ENCODE data around the gene WDR18. TPM values are rescaled to one million over a fixed set of nuclear protein-coding genes. Genes with fewer than 3 reads are reported as not detected.
A peak's percentile ranks its signal among the peaks of the same experiment; 100 is the strongest.

Gene WDR18
- total and polyA plus RNA-seq, 2 donors (not counting 1 experiment from before 2014, with no cell fraction given), result 10.0 to 42.3 TPM

DNA sequence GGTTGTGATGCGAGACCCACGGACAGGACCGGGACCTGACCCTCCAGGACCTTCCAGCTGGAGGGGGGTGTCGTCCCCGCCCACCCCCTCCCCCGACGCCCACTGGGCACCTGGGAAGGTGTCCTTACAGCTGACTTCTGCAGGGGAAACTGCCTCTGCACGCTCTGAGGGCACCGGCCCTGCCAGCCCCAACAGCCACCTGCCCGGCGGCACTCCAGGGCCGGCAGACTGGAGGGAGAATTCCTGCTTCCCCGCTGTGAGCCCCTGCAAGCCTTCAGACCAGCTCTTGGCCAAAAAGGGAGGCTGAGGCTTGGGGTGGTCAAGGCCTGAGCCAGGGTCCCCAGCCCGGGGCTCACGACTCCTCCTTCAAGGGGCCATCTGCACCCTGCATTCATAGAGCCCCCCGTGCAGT is 43.5 kb downstream of the WDR18 start:
- TF ChIP-seq, protein P1, sequence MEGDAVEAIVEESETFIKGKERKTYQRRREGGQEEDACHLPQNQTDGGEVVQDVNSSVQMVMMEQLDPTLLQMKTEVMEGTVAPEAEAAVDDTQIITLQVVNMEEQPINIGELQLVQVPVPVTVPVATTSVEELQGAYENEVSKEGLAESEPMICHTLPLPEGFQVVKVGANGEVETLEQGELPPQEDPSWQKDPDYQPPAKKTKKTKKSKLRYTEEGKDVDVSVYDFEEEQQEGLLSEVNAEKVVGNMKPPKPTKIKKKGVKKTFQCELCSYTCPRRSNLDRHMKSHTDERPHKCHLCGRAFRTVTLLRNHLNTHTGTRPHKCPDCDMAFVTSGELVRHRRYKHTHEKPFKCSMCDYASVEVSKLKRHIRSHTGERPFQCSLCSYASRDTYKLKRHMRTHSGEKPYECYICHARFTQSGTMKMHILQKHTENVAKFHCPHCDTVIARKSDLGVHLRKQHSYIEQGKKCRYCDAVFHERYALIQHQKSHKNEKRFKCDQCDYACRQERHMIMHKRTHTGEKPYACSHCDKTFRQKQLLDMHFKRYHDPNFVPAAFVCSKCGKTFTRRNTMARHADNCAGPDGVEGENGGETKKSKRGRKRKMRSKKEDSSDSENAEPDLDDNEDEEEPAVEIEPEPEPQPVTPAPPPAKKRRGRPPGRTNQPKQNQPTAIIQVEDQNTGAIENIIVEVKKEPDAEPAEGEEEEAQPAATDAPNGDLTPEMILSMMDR (conservative IDR thresholded peaks at IDR 0.05 in 1 of 2, IDR thresholded peaks at IDR 0.05 in 1 of 2; ENCODE audit: low read depth in 1 of 2, low read length in 2 of 2), result no peak
- no peak for TF ChIP-seq EZH2 (IDR thresholded peaks at IDR 0.05; ENCODE audit: low read length, missing control alignments)
- H3K9me3 ChIP-seq (ENCODE audit: control insufficient read depth, insufficient read depth, low read depth, low read length), result no peaks in the 10 kb centered on the region
- H3K79me2 ChIP-seq (ENCODE audit: control insufficient read depth, insufficient read depth, low read length), result peaks cover 51% of the 10 kb centered on the region

DNA sequence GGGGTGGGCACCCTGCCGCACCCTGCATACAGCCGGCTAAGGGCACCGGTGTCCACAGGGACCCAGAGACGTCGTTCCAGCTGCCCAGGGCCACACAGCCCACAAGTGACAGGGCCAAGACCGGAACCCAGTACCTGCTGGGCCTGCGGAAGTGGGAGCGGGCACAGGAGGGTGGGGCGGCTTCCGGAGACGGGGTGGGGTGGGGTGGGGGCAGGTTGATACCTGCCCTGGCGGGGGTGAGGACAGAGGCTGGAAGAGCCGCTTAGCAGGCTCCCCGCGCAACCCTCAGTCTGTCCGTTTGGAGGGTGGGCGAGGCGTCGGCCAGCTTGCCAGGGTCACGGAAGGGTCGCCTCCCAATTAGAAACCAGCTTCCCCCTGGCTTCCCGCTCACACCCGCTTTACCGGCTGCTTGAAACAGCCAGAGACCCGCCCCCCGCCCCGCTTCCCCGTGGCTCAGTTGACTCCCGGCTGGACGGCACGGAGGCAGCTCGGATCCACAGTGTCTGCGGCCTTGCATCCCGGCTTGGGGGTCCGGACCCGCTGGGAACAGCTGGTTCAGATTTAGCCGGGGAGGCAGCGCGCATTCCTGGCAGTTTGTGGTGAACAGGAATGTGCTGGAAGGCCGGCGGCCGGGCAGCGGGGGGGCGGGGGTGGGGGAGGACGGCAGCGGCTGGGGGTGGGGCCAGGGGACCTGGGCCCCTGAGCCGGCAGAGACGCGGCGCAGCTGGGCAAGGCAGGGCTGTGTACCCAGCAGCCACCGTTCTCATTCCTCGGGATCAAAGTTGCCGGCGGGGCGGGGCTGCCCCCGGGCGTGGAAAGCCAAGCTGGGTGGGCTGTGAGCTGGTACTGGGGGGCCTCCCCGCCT is 44.1 kb downstream of the WDR18 start:
- no peaks in the 10 kb centered on the region for H3K27me3 ChIP-seq (ENCODE audit: control insufficient read depth, insufficient read depth, low read length)
- TF ChIP-seq, protein P1 (conservative IDR thresholded peaks at IDR 0.05 in 1 of 2, IDR thresholded peaks at IDR 0.05 in 1 of 2; ENCODE audit: low read depth in 1 of 2, low read length in 2 of 2), result no peak
- TF ChIP-seq EZH2 (IDR thresholded peaks at IDR 0.05; ENCODE audit: low read length, missing control alignments), result no peak
- H3K36me3 ChIP-seq (ENCODE audit: control insufficient read depth, insufficient read depth, low read length), result peaks cover 16% of the 10 kb centered on the region
- peak overlapping the region; percentile 76 to 97 (median 88) for H3K4me3 ChIP-seq (replicated peaks in 1 of 4; ENCODE audit: control extremely low read depth in 1 of 4, insufficient read depth in 1 of 4, low read depth in 3 of 4, low read length in 4 of 4)
- peak overlapping the region; percentile 93 for H3K4me2 ChIP-seq (ENCODE audit: extremely low read depth, insufficient read depth, low read length)
- DNase-seq (ENCODE audit: low read depth in 2 of 2), result peak; percentile 94 to 96
- no peak overlapping the region for H2AFZ ChIP-seq (ENCODE audit: low read length)
- H4K20me1 ChIP-seq (ENCODE audit: control insufficient read depth, extremely low read depth, insufficient read depth, low read length), result no peaks in the 10 kb centered on the region
- peak overlapping the region; percentile 76 for H3K9ac ChIP-seq (ENCODE audit: insufficient read depth, low read length)
- H3K79me2 ChIP-seq (ENCODE audit: control insufficient read depth, insufficient read depth, low read length), result peaks cover 55% of the 10 kb centered on the region
- peak overlapping the region; percentile 95 for H3K27ac ChIP-seq (ENCODE audit: insufficient read depth, low read length)
- H3K4me1 ChIP-seq (ENCODE audit: control insufficient read depth, extremely low read depth, insufficient read depth, low read length), result peaks cover 10% of the 10 kb centered on the region
- H3K9me3 ChIP-seq (ENCODE audit: control insufficient read depth, insufficient read depth, low read depth, low read length), result no peaks in the 10 kb centered on the region

More for the DNA sequence above, 43.5 kb downstream of the WDR18 start:
- H3K36me3 ChIP-seq (ENCODE audit: control insufficient read depth, insufficient read depth, low read length), result peaks cover 16% of the 10 kb centered on the region
- peak overlapping the region; percentile 76 for H3K9ac ChIP-seq (ENCODE audit: insufficient read depth, low read length)
- H4K20me1 ChIP-seq (ENCODE audit: control insufficient read depth, extremely low read depth, insufficient read depth, low read length), result no peaks in the 10 kb centered on the region
- peak overlapping the region; percentile 95 for H3K27ac ChIP-seq (ENCODE audit: insufficient read depth, low read length)
- H3K4me1 ChIP-seq (ENCODE audit: control insufficient read depth, extremely low read depth, insufficient read depth, low read length), result peaks cover 10% of the 10 kb centered on the region
- H3K27me3 ChIP-seq (ENCODE audit: control insufficient read depth, insufficient read depth, low read length), result no peaks in the 10 kb centered on the region
- no peak for DNase-seq (ENCODE audit: low read depth in 2 of 2)
- H3K4me2 ChIP-seq (ENCODE audit: extremely low read depth, insufficient read depth, low read length), result peak overlapping the region; percentile 93
- H3K4me3 ChIP-seq (replicated peaks in 1 of 4; ENCODE audit: control extremely low read depth in 1 of 4, insufficient read depth in 1 of 4, low read depth in 3 of 4, low read length in 4 of 4), result peak overlapping the region; percentile 76 to 97 (median 88)
- H2AFZ ChIP-seq (ENCODE audit: low read length), result no peak overlapping the region

DNA sequence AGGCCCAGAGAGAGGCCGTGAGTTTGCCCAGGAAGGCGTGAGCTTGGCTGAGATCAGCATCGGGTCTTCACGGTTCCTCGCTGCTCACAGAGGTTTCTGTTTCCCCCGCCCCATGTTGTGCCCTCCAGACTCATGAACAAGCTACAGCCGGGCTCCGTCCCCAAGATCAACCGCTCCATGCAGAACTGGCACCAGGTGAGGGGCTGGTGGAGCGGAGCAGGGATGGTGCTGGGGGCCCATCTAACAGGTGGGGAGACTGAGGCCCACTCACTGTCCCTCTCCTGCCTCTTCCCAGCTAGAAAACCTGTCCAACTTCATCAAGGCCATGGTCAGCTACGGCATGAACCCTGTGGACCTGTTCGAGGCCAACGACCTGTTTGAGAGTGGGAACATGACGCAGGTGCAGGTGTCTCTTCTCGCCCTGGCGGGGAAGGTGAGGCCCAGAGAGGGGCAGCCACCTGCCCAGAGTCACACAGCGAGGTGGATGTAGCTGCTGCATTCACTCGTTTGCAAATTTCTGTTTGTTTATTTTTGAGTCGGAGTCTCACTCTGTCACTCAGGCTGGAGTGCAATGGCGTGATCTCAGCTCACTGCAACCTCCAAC is 48.2 kb downstream of the WDR18 start:
- H3K27ac ChIP-seq (ENCODE audit: insufficient read depth, low read length), result no peak overlapping the region
- H3K79me2 ChIP-seq (ENCODE audit: control insufficient read depth, insufficient read depth, low read length), result peaks cover 50% of the 10 kb centered on the region
- no peak for TF ChIP-seq EZH2 (IDR thresholded peaks at IDR 0.05; ENCODE audit: low read length, missing control alignments)
- TF ChIP-seq, protein P1 (conservative IDR thresholded peaks at IDR 0.05 in 1 of 2, IDR thresholded peaks at IDR 0.05 in 1 of 2; ENCODE audit: low read depth in 1 of 2, low read length in 2 of 2), result no peak
- H3K4me1 ChIP-seq (ENCODE audit: control insufficient read depth, extremely low read depth, insufficient read depth, low read length), result peaks cover 10% of the 10 kb centered on the region
- no peaks in the 10 kb centered on the region for H4K20me1 ChIP-seq (ENCODE audit: control insufficient read depth, extremely low read depth, insufficient read depth, low read length)
- no peak overlapping the region for H3K9ac ChIP-seq (ENCODE audit: insufficient read depth, low read length)
- no peak overlapping the region for H3K4me3 ChIP-seq (replicated peaks in 1 of 4; ENCODE audit: control extremely low read depth in 1 of 4, insufficient read depth in 1 of 4, low read depth in 3 of 4, low read length in 4 of 4)
- H3K36me3 ChIP-seq (ENCODE audit: control insufficient read depth, insufficient read depth, low read length), result peaks cover 24% of the 10 kb centered on the region
- no peak overlapping the region for H3K4me2 ChIP-seq (ENCODE audit: extremely low read depth, insufficient read depth, low read length)
- no peaks in the 10 kb centered on the region for H3K9me3 ChIP-seq (ENCODE audit: control insufficient read depth, insufficient read depth, low read depth, low read length)
- no peaks in the 10 kb centered on the region for H3K27me3 ChIP-seq (ENCODE audit: control insufficient read depth, insufficient read depth, low read length)
- no peak for DNase-seq (ENCODE audit: low read depth in 2 of 2)
- no peak overlapping the region for H2AFZ ChIP-seq (ENCODE audit: low read length)

All from fibroblast of lung (primary cell).